GM21390 (cell line): Measurements from ENCODE around the gene KCTD15.
A peak's percentile ranks its signal among the peaks of the same experiment; 100 is the strongest.

Experiments used
- ATAC-seq: cut with Tn5 transposase; IDR thresholded peaks from one replicate; pipeline ENCODE4 v1.9.1; 2021; ENCODE audit not compliant: unreplicated experiment

KCTD15 gene

DNA sequence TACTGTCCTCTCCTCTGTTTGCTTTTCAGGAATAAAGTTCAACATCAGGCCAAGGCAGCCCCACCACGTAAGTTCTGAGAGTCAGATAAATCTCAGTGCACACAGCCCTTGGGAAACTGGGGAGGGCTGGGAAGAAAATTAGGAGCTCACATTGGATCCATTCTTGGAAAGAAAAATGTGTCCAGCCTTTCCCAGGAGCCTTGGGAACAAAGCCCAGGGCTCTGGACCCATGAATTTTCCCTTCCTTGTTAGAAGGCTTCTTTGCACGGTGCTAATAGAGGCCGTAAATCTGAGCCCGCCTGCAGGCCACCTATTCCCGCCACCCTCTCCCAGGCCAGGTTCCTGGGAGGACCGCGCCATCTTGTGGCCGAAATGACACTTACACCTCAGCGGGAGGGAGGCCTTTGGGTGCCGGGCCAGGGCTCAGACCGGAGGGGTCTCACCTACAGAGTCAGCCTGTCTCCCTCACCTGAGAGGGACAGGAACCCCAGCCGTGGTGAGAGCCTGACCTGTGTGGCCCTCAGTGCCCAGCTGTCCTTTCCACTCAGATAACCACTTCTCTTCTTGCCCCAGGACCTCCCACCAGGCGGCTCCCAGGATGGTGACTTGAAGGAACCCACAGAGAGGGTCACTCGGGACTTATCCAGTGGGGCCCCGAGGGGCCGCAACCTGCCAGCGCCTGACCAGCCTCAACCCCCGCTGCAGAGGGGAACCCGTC is 25.1 kb upstream of the KCTD15 start:
- no peak for ATAC-seq

GRCh38 chr19:33772102-33772857 is 24.4 kb upstream of the KCTD15 start:
- ATAC-seq = no peak

DNA sequence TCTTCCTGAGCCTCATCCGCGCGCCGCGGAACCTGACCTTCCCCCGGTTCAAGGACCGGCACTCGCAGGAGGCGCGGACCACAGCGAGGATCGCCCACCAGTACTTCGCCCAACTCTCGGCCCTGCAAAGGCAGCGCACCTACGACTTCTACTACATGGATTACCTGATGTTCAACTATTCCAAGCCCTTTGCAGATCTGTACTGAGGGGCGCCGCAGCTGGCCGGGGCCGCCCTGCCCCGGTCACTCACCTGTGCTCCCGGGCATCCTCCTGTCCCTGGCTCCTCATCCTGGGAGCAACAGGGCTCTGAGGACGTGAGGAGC is 23.9 kb upstream of the KCTD15 start:
- no peak for ATAC-seq

GRCh38 chr19:33773704-33774624 is 22.7 kb upstream of the KCTD15 start:
- ATAC-seq = no peak

DNA sequence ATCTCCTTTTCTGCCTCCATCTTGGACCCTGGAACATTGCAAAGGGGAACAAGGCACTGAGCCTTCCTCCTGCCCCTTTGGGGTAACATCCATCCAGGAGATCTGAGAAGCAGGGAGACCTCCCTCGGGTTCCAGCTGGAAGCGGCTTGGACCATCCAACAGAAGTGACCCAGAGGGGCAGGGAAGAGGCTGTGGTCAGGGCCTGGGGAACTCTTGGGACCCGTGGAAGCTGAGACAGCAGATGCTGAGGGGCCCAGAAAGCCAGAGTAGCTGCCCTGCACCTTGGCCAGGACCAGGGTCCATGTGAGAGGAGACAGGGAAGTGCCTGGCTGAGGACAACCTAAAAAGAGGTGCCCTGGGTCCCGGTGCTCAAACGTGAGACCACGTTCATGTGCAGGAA is 21.9 kb upstream of the KCTD15 start:
- no peak for ATAC-seq

GRCh38 chr19:33775731-33776487 is 20.8 kb upstream of the KCTD15 start:
- ATAC-seq = no peak

DNA sequence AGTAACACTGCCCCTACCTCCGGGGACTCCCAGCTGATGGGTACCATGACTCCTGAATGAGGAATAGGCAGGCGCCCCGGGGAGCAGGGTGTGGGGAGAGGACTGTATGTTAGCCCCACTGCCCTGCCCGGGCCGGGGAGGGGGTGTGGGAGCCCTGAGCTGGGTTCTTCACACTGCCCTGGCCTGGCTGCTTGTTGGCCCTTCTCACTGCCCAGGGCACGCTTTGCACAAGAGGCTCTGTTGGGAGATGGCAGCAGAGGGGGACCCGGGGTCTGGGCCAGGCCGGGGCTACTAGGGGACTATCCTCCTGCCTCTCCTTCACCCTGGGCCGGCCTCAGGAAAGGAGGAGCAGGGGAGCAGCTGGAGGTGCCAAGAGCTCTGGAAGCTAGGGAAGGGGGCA is 19.3 kb upstream of the KCTD15 start:
- no peak for ATAC-seq

DNA sequence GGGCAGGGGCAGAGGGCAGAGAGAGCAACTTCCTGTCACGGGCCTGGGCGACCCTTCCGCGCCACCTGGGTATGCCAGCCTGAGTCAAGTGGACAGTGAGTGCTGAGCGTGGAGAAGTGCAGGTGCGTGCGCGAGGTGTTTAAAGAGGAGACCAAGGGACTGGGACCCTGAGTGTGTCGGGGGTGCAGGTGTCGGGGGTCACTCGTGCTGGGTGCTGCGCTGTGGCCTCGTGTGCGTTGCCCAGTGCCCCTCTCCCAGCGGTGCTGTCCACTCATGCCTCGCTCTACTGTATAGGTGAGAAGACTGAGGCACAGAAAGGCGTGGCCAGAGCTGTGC is 18.9 kb upstream of the KCTD15 start:
- ATAC-seq = no peak

DNA sequence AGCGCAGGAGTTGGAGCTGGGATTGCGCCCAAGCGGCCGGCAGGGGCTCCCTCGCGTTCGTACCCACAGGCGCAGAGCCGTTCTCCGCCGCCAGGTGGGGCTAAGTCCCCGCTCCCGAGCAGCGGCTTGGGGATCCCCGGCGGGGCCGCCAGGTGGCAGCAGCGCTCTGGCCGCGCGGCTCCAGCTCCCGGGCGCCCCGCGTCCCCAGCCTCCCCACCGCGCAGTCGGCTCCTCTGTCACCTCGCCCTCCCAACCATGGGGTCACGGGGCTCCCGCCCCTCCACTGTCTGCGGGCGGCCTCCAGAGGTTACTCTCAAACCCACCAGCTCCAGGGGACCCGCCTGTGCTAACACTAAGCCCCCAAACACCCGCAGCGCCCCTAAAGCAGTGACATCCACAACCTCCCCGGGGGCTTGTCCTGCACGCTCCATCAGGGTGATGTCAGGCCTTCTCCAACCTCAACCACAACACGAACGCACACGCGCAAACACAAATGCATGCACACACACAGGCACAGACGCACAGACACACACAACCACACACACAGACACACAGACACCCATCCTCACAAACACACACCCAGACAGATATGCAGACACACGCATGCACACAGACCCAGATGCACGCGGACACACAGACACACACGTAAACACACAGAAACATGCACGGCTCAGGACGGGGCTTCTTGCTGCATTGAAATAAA is 18.4 kb upstream of the KCTD15 start:
- ATAC-seq = peak; percentile 84

- ATAC-seq = no peak
These were observed 16.8 kb upstream of the KCTD15 start for GRCh38 chr19:33779849-33780248.

GRCh38 chr19:33780251-33780650 is 16.4 kb upstream of the KCTD15 start:
- no peak for ATAC-seq

GRCh38 chr19:33780746-33781145 is 15.9 kb upstream of the KCTD15 start:
- no peak for ATAC-seq

- no peak for ATAC-seq
These were observed 15.2 kb upstream of the KCTD15 start for GRCh38 chr19:33781415-33781935.

- no peak for ATAC-seq
These were observed 14.7 kb upstream of the KCTD15 start for GRCh38 chr19:33781996-33782395.

DNA sequence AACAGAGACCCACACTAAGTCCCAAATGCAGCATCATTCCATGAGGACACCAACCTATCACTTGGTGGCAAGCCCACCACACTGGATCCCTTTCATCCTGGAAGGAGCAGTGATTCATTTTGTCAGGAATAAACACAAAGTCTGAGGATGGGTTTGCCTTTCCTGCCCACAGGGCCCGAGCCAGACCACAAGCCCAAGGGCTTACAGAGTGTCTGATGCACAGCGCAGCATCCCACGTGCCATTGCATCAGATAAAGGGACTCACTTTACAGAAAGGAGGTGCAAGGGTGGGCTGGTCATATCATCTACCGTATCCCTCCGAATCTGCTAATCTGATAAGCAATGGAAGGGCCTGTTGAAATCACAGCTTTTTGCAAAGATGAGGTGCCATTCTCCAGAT is 12.2 kb upstream of the KCTD15 start:
- ATAC-seq = no peak

GRCh38 chr19:33785795-33786194 is 10.9 kb upstream of the KCTD15 start:
- ATAC-seq = no peak

GRCh38 chr19:33788676-33789075 is 8.0 kb upstream of the KCTD15 start:
- no peak for ATAC-seq

DNA sequence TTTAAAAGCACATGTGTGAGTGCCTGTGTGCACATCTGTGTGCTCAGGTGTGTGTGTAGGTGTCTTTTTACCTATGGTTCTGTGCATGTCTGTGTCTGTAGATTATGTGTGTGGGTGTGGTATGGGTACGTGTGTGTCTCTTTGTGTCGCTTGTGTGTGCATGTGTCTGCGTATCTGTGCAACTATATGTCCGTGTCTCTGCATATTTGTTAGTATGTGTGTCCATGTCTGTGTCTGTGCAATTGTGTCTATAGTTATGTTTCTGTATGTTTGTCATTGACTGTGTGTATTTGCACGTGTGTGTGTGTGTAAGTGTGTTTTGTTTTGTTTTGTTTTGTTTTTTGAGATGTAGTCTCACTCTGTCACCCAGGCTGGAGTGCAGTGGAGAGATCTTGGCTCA is 7.3 kb upstream of the KCTD15 start:
- no peak for ATAC-seq

- no peak for ATAC-seq
These were observed 1.8 kb upstream of the KCTD15 start for GRCh38 chr19:33794683-33795369.
